Activated CD4-positive, alpha-beta T cell treated with anti-CD3 and anti-CD28 coated beads, Interleukin-2, Interleukin-4, amounts not matched to agents 100 ng/mL and 50 ng/mL, durations not matched to agents 16 hours and 8 hours (primary cell): Measurements from ENCODE around the gene TAAR5.
"Not testable (repeated sequence)": the region's sequence is repeated elsewhere in the genome, so short reads cannot be mapped to it uniquely, and the experiment has no call there.

Source experiments
- DNase-seq: peaks from one replicate; pipeline ENCODE4 v3.0.0-alpha.2; 2020; ENCODE audit warnings: low spot score

The TAAR5 gene

GRCh38 chr6:132570221-132570777 lies 19.2 kb downstream of the TAAR5 start, which contains the start of gene TAAR6:
TAAR6 (plus strand) TSS chr6:132570322; CDS start chr6:132570322, 0 bp downstream.
- DNase-seq, result no peak

DNA sequence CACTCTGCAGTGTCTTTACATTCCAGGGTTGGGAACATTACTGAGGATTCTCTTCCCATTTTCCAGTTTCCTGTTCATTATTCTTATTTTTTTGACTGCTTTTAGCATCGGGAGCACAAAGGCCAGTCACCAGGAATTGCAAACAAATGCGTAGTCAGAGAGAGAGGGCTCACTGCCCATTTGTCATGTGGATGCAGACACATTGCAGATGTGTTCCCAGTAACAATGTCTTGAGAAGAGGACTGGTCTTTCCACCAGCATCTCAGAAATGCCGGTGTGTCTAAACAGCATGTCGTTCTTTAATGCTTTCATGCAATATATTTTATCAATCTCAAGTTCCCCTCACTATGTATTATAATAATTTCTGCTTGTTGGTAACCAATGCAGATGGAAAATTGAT lies 20.4 kb downstream of the TAAR5 start:
- DNase-seq, result no peak

DNA sequence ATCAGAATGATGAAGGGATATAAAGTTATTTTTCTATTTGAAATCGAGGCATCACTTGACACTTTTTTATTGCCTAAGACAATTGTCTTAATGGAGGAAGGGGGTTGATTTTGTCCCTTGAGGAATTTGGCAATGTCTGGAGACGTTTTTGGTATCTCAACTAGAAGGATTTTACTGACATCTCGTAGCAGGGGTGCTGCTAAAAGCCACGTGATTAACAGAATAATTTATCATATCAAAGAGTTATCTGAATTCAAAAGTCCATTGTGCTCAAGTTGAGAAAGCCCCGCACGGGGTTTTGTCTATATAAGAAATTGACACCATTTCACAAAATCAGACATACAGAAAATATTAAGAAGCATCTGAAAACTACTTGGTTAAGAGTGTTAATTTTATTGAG lies 20.9 kb downstream of the TAAR5 start:
- no peak for DNase-seq

- DNase-seq, result no peak
These were observed 22.0 kb downstream of the TAAR5 start for GRCh38 chr6:132567566-132567965.

GRCh38 chr6:132566404-132566803 lies 23.1 kb downstream of the TAAR5 start:
- no peak for DNase-seq

DNA sequence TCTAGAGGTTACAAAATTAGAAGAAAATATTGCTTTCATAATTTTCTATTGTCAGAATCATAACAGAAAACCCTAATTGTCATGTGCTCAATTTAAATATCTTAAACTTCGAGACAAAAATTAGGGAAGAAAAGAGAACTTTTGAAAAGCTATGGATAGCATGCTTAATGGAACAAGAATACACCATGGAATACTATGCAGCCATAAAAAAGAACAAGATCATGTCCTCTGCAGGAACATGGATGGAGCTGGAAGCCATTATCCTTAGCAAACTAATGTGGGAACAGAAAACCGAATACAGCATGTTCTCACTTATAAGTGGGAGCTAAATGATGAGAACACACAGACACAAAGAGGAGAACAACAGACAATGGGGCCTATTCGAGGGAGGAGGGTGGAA lies 29.5 kb downstream of the TAAR5 start:
- DNase-seq, result not testable (repeated sequence)

GRCh38 chr6:132552372-132552771 lies 37.2 kb downstream of the TAAR5 start, which contains the start of gene TAAR8:
TAAR8 (plus strand) TSS chr6:132552672; CDS start chr6:132552693, 21 bp downstream.
- no peak for DNase-seq

DNA sequence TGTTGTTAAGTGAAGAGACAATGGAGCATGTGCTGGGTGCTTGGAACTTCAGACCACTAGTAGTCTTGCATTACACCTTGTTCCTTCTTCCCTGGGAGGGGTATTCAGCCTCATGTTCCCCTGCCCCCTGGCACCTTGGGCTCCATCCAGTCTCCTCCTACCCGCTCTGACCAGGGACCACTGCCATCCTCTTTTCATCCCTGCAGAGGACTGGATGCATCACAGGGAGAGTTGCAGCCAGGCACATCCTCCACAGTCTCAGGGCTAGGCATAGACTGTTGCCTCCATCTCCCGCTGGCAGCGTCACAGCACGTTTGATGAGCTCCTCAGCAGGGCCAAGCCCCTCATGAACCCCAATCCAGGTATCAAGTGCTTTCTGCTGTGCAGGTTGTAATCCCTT lies 38.3 kb downstream of the TAAR5 start:
- no peak for DNase-seq

DNA sequence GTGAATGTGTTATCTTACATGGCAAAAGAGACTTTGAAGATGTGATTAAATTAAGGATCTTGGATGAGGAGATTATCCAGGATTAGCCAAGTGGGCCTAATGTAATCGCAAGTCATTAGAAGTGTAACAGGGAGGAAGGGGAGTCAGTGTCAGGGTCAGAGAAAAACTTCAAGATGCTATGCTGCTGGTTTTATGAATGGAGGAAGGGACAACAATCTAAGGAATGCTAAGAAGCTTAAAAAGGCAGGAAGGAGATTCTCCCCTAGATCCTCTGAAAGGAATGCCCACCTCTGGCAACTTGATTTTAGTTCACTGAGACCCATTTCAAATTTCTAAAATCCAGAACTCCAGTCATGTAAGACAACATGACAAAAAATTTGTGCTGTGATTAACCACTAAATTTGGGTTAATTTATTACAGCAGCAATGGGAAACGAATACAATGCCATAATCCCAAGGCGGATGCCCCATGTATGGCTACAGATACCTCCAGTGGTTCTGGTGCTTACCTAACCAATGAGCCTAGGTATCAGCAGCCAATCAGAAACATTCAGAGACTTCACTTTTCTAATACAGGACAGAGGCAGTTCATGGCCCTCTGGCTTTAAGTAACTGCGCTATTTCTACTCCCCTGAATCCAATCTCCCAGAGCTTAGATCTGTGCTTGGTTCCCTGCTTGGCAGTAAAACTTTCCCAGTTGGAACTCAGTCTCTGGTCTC lies 40.6 kb downstream of the TAAR5 start:
- no peak for DNase-seq

GRCh38 chr6:132544826-132545225 lies 44.7 kb downstream of the TAAR5 start:
- no peak for DNase-seq
